GM21737 (cell line): ENCODE measurements around the gene TNFRSF6B.
"Not testable (repeated sequence)": the region's sequence is repeated elsewhere in the genome, so short reads cannot be mapped to it uniquely, and the experiment has no call there.

Experiments
- ATAC-seq: cut with Tn5 transposase; IDR thresholded peaks from one replicate; pipeline ENCODE4 v1.9.1; 2021; ENCODE audit warnings: mild to moderate bottlenecking, moderate library complexity; ENCODE audit not compliant: unreplicated experiment

The TNFRSF6B gene

GRCh38 chr20:63696628-63697356 is at the start of gene TNFRSF6B:
TSS of gene TNFRSF6B (plus strand) at chr20:63696652. CDS start at chr20:63696768, 116 bp downstream.
- ATAC-seq, result no peak

GRCh38 chr20:63648190-63648589 is 48.3 kb upstream of the TNFRSF6B start:
- no peak for ATAC-seq

- no peak for ATAC-seq
These were observed 47.4 kb upstream of the TNFRSF6B start for GRCh38 chr20:63648895-63649589.

DNA sequence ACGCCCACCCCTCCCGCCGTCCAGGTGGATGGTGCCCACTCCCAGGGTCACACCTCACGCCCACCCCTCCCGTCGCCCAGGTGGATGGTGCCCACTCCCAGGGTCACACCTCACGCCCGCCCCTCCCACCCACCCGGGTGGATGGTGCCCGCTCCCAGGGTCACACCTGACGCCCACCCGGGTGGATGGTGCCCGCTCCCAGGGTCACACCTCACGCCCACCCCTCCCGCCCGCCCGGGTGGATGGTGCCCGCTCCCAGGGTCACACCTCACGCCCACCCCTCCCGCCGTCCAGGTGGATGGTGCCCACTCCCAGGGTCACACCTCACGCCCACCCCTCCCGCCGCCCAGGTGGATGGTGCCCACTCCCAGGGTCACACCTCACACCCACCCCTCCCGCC is 46.0 kb upstream of the TNFRSF6B start:
- ATAC-seq, result not testable (repeated sequence)

GRCh38 chr20:63651942-63652191 is 44.6 kb upstream of the TNFRSF6B start:
- no peak for ATAC-seq

GRCh38 chr20:63652192-63652980 is 44.1 kb upstream of the TNFRSF6B start:
- no peak for ATAC-seq

- no peak for ATAC-seq
These were observed 43.1 kb upstream of the TNFRSF6B start, which contains the start of gene STMN3 for GRCh38 chr20:63653041-63653973. TSS of gene STMN3 (minus strand) at chr20:63653424. CDS start at chr20:63653345, 79 bp downstream.

- no peak for ATAC-seq
These were observed 42.3 kb upstream of the TNFRSF6B start for GRCh38 chr20:63653974-63654668.

GRCh38 chr20:63655249-63655648 is 41.2 kb upstream of the TNFRSF6B start:
- no peak for ATAC-seq

DNA sequence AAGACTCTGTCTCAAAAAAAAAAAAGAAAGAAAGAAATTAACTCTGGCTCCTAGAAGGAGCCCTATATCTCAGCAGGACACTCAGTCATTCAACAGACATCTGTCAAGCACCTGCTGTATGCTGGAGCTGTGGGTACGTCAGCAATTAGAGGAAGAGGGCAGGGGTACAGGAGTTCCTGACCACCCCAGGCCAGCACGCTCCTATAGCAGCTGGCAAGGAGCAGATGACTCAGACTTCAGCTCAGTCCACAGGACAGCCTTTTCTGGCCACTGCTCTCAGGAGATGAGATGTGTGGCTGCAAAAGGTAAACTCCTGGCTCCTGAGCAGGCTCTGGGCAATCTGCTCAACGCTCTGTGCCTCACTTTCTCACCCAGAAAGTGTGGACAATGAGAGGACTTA is 40.0 kb upstream of the TNFRSF6B start:
- ATAC-seq, result no peak

DNA sequence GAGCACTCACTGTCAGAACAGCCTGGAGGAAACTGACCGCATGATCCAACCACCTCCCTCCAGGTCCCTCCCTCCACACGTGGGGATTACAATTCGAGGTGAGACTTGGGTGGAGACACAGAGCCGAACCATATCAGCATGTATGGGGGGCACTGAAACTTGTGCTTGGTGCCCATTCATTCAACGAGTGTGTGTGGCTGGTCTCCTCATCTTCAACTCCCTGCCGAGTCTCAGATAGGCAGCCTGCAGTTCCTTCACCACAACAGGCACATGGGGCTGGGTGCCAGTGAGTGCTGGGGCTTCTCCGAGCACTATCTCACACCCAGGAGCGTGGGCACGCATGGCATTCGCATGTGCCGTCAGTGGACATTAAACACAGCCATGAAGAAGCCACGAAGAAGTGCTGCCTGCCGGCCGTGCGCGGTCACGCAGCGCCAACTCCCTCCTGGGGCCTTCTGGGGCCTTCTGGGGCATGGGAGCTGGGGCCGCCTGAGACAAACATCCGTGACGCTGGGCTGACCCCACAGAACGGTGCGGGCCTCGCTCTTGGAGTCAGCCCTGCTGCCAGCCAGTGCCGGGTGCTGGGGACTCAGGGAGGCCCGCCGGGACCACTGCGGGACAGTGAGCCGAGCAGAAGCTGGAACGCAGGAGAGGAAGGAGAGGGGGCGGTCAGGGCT is 39.1 kb upstream of the TNFRSF6B start:
- peak; percentile 4 for ATAC-seq

GRCh38 chr20:63657937-63658748 is 38.3 kb upstream of the TNFRSF6B start, which contains the start of gene RTEL1:
TSS of gene RTEL1 (plus strand) at chr20:63658312. CDS start at chr20:63659403, 1,091 bp downstream.
- peak; percentile 67 for ATAC-seq

DNA sequence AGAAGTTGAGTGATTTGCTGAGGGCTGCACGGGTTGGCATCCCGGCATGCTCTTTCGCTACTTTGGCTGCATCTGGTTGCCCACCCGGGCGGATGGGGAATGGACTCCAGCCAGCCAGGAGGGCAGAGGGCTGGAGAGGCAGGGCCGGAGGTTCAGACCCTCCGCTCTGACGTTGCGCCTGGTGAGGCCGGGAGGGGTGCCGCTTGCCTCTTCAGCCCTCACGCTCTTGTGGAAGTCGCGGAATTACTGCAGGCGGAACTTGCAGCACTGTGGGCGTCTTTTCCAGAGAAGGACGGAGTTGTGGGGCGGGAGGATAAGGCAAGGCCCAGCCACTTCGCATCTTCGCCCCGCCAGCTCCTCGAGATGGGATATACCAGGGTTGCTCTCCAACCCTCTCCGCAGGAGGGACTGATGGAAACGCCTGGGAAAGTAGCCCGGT is 37.7 kb upstream of the TNFRSF6B start:
- ATAC-seq, result peak; percentile 9

GRCh38 chr20:63659370-63659769 is 37.1 kb upstream of the TNFRSF6B start:
- no peak for ATAC-seq

DNA sequence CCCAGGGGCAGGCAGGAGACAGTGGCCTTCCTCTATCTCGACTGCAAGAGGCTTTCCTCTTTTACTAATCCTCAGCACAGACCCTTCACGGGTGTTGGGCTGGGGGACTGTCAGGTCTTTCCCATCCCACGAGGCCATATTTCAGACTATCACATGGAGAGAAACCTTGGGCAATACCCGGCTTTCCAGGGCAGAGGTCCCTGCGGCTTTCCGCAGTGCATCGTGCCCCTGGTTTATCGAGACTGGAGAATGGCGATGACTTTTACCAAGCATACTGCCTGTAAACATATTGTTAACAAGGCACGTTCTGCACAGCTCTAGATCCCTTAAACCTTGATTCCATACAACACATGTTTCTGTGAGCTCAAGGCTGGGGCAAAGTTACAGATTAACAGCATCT is 36.3 kb upstream of the TNFRSF6B start:
- ATAC-seq, result not testable (repeated sequence)

- ATAC-seq, result no peak
These were observed 35.8 kb upstream of the TNFRSF6B start for GRCh38 chr20:63660622-63661021.

GRCh38 chr20:63661108-63661507 is 35.3 kb upstream of the TNFRSF6B start:
- no peak for ATAC-seq
